T-helper 2 cell (primary cell): ENCODE data around the gene NPVF.
A peak's percentile ranks its signal among the peaks of the same experiment; 100 is the strongest.

ENCODE experiments used
- DNase-seq, 5 experiments: peaks; one replicate each; pipeline versions ENCODE4 v3.0.0 to v3.0.0-alpha.2; 2012 to 2022
- total RNA-seq, 2 donors: gene quantifications; one replicate each; lab custom pipeline; 2026; lab: John Stamatoyannopoulos, UW

NPVF gene
- 0 reads per million in 2 donors for total RNA-seq

GRCh38 chr7:25228386-25228785 is at the start of gene NPVF:
NPVF (minus strand) TSS chr7:25228486; CDS start chr7:25228439, 47 bp downstream.
- DNase-seq, result no peak

GRCh38 chr7:25272265-25272664 is 44.0 kb upstream of the NPVF start:
- no peak for DNase-seq

GRCh38 chr7:25263337-25263736 is 35.1 kb upstream of the NPVF start:
- no peak for DNase-seq

GRCh38 chr7:25262586-25262985 is 34.3 kb upstream of the NPVF start:
- no peak for DNase-seq

GRCh38 chr7:25261545-25262140 is 33.4 kb upstream of the NPVF start:
- no peak for DNase-seq

GRCh38 chr7:25260862-25261494 is 32.7 kb upstream of the NPVF start:
- peak in 2 of 5 experiments; percentile 14 to 88 for DNase-seq

- DNase-seq, result peak; percentile 12 to 84 (median 37)
Measured at GRCh38 chr7:25259487-25260243, 31.4 kb upstream of the NPVF start.

GRCh38 chr7:25256333-25256819 is 28.1 kb upstream of the NPVF start:
- no peak for DNase-seq

- DNase-seq, result no peak
Measured at GRCh38 chr7:25255611-25256332, 27.5 kb upstream of the NPVF start.

GRCh38 chr7:25254604-25255003 is 26.3 kb upstream of the NPVF start:
- no peak for DNase-seq

GRCh38 chr7:25253714-25254113 is 25.4 kb upstream of the NPVF start:
- no peak for DNase-seq

- no peak for DNase-seq
Measured at GRCh38 chr7:25250386-25250785, 22.1 kb upstream of the NPVF start.

- DNase-seq, result no peak
Measured at GRCh38 chr7:25249772-25250171, 21.5 kb upstream of the NPVF start.

GRCh38 chr7:25246306-25246705 is 18.0 kb upstream of the NPVF start:
- DNase-seq, result no peak

GRCh38 chr7:25244254-25245033 is 16.2 kb upstream of the NPVF start:
- DNase-seq, result no peak

- DNase-seq, result no peak
Measured at GRCh38 chr7:25242678-25243077, 14.4 kb upstream of the NPVF start.

- DNase-seq, result no peak
Measured at GRCh38 chr7:25240896-25241295, 12.6 kb upstream of the NPVF start.

GRCh38 chr7:25240340-25240739 is 12.1 kb upstream of the NPVF start:
- no peak for DNase-seq

GRCh38 chr7:25239888-25240287 is 11.6 kb upstream of the NPVF start:
- no peak for DNase-seq

GRCh38 chr7:25238066-25238725 is 9.9 kb upstream of the NPVF start:
- no peak for DNase-seq

GRCh38 chr7:25235471-25235870 is 7.2 kb upstream of the NPVF start:
- no peak for DNase-seq

GRCh38 chr7:25234336-25234735 is 6.0 kb upstream of the NPVF start:
- no peak for DNase-seq
